ENCODE measurements around the gene EPHB2. TPM values are rescaled to one million over a fixed set of nuclear protein-coding genes. Genes with fewer than 3 reads are reported as not detected.
"Not testable (repeated sequence)": the region's sequence is repeated elsewhere in the genome, so short reads cannot be mapped to it uniquely, and the experiment has no call there.

EPHB2 gene
- polyA plus RNA-seq, 4 donors: 12.4 to 67.9 (median 14.5) TPM

GRCh38 chr1:22689505-22689904 lies 21.1 kb upstream of the EPHB2 start:
- peak in 1 of 4 donors; percentile 28 for DNase-seq (ENCODE audit: low read depth in 4 of 4, low spot score in 3 of 4)

GRCh38 chr1:22691031-22691753 lies 19.4 kb upstream of the EPHB2 start:
- no peak for DNase-seq (ENCODE audit: low read depth in 4 of 4, low spot score in 3 of 4)

- DNase-seq (ENCODE audit: low read depth in 4 of 4, low spot score in 3 of 4): no peak
Observed at GRCh38 chr1:22694172-22694571, 16.5 kb upstream of the EPHB2 start.

GRCh38 chr1:22696610-22697009 lies 14.0 kb upstream of the EPHB2 start:
- no peak for DNase-seq (ENCODE audit: low read depth in 4 of 4, low spot score in 3 of 4)

GRCh38 chr1:22697980-22698379 lies 12.7 kb upstream of the EPHB2 start:
- DNase-seq (ENCODE audit: low read depth in 4 of 4, low spot score in 3 of 4): no peak

GRCh38 chr1:22699681-22700520 lies 10.7 kb upstream of the EPHB2 start:
- no peak for DNase-seq (ENCODE audit: low read depth in 4 of 4, low spot score in 3 of 4)

GRCh38 chr1:22702296-22703085 lies 8.1 kb upstream of the EPHB2 start:
- no peak for DNase-seq (ENCODE audit: low read depth in 4 of 4, low spot score in 3 of 4)

- DNase-seq (ENCODE audit: low read depth in 4 of 4, low spot score in 3 of 4): peak in 2 of 4 donors; percentile 49 to 58
Observed at GRCh38 chr1:22704440-22705067, 6.1 kb upstream of the EPHB2 start.

GRCh38 chr1:22705586-22705985 lies 5.1 kb upstream of the EPHB2 start:
- DNase-seq (ENCODE audit: low read depth in 4 of 4, low spot score in 3 of 4): no peak

- DNase-seq (ENCODE audit: low read depth in 4 of 4, low spot score in 3 of 4): not testable (repeated sequence)
Observed at GRCh38 chr1:22706100-22706499, 4.5 kb upstream of the EPHB2 start.

GRCh38 chr1:22708777-22709176 lies 1.9 kb upstream of the EPHB2 start:
- no peak for DNase-seq (ENCODE audit: low read depth in 4 of 4, low spot score in 3 of 4)

- no peak for DNase-seq (ENCODE audit: low read depth in 4 of 4, low spot score in 3 of 4)
Observed at GRCh38 chr1:22709227-22709626, 1.4 kb upstream of the EPHB2 start.

- peak in 1 of 4 donors; percentile 52 for DNase-seq (ENCODE audit: low read depth in 4 of 4, low spot score in 3 of 4)
Observed at GRCh38 chr1:22709891-22710700, 543 bp upstream of the EPHB2 start.

- no peak for DNase-seq (ENCODE audit: low read depth in 4 of 4, low spot score in 3 of 4)
Observed at GRCh38 chr1:22711071-22711470, 432 bp downstream of the EPHB2 start.

GRCh38 chr1:22711591-22712501 lies 1.2 kb downstream of the EPHB2 start:
- no peak for DNase-seq (ENCODE audit: low read depth in 4 of 4, low spot score in 3 of 4)

- DNase-seq (ENCODE audit: low read depth in 4 of 4, low spot score in 3 of 4): no peak
Observed at GRCh38 chr1:22712502-22713271, 2.0 kb downstream of the EPHB2 start.

- no peak for DNase-seq (ENCODE audit: low read depth in 4 of 4, low spot score in 3 of 4)
Observed at GRCh38 chr1:22714455-22714854, 3.8 kb downstream of the EPHB2 start.
